Fibroblast of the aortic adventitia (primary cell): ENCODE data around the gene TUBGCP3. TPM values are rescaled to one million over a fixed set of nuclear protein-coding genes. Genes with fewer than 3 reads are reported as not detected.

Experiments
- DNase-seq: peaks from one replicate; pipeline ENCODE4 v3.0.0-alpha.2; 2010; ENCODE audit warnings: low read depth
- H3K4me3 ChIP-seq: 2 replicates; pipeline ENCODE4 v1.5.1; 2011; ENCODE audit warnings: low read depth, mild to moderate bottlenecking, control low read depth, low read length, moderate library complexity
- CTCF ChIP-seq: IDR thresholded peaks from 2 replicates; pipeline ENCODE4 v1.5.1; 2011; ENCODE audit warnings: mild to moderate bottlenecking, low read length, control low read depth, inconsistent platforms; ENCODE audit not compliant: insufficient read depth
- total RNA-seq: library from RNA; depleted of rRNA; stranded (reverse); fragments of >200 nt; gene quantifications from 2 replicates; pipeline ENCODE4 v1.2.3, GENCODE V29; 2012; ENCODE audit warnings: low replicate concordance

Gene TUBGCP3
- total RNA-seq, 1 donor, result 26.8 TPM

- TF ChIP-seq CTCF, result no peak
- H3K4me3 ChIP-seq, result no peak overlapping the region
- DNase-seq, result no peak
These were observed 136.2 kb downstream of the TUBGCP3 start for GRCh38 chr13:112451512-112452379.

- no peak overlapping the region for H3K4me3 ChIP-seq
- no peak for DNase-seq
- no peak for TF ChIP-seq CTCF
These were observed 137.1 kb downstream of the TUBGCP3 start for GRCh38 chr13:112450904-112451240.

GRCh38 chr13:112450118-112450903, 137.6 kb downstream of the TUBGCP3 start:
- no peak for TF ChIP-seq CTCF
- H3K4me3 ChIP-seq, result no peak overlapping the region
- no peak for DNase-seq

GRCh38 chr13:112449545-112449930, 138.4 kb downstream of the TUBGCP3 start:
- DNase-seq, result no peak
- TF ChIP-seq CTCF, result no peak

GRCh38 chr13:112448621-112449544, 139.1 kb downstream of the TUBGCP3 start:
- TF ChIP-seq CTCF, result no peak
- no peak overlapping the region for H3K4me3 ChIP-seq
- DNase-seq, result no peak

More at GRCh38 chr13:112449545-112449930, 138.4 kb downstream of the TUBGCP3 start:
- no peak overlapping the region for H3K4me3 ChIP-seq

GRCh38 chr13:112447761-112448603, 140.0 kb downstream of the TUBGCP3 start:
- TF ChIP-seq CTCF, result no peak

More at GRCh38 chr13:112447761-112448603, 140.0 kb downstream of the TUBGCP3 start:
- no peak for DNase-seq
- H3K4me3 ChIP-seq, result no peak overlapping the region
